NCI-H748 (cell line): ENCODE data around the gene EPN3.

ENCODE experiments used
- DNase-seq: peaks from one replicate; lab custom pipeline; 2025; ENCODE audit not compliant: unreplicated experiment; lab: John Stamatoyannopoulos, UW

EPN3 gene

GRCh38 chr17:50508573-50509460 lies 23.7 kb upstream of the EPN3 start:
- DNase-seq: no peak

- DNase-seq: no peak
Measured at GRCh38 chr17:50511058-50511457, 21.5 kb upstream of the EPN3 start.

GRCh38 chr17:50513495-50513894 lies 19.0 kb upstream of the EPN3 start:
- DNase-seq: no peak

GRCh38 chr17:50514388-50514787 lies 18.1 kb upstream of the EPN3 start:
- no peak for DNase-seq

GRCh38 chr17:50514936-50515702 lies 17.4 kb upstream of the EPN3 start:
- no peak for DNase-seq

GRCh38 chr17:50517011-50517410 lies 15.5 kb upstream of the EPN3 start:
- DNase-seq: no peak

- no peak for DNase-seq
Measured at GRCh38 chr17:50517504-50518383, 14.8 kb upstream of the EPN3 start.

- no peak for DNase-seq
Measured at GRCh38 chr17:50518384-50519023, 14.0 kb upstream of the EPN3 start.

GRCh38 chr17:50519141-50519834 lies 13.2 kb upstream of the EPN3 start:
- no peak for DNase-seq

GRCh38 chr17:50520483-50520882 lies 12.1 kb upstream of the EPN3 start:
- DNase-seq: no peak

- no peak for DNase-seq
Measured at GRCh38 chr17:50521514-50521913, 11.0 kb upstream of the EPN3 start.

- no peak for DNase-seq
Measured at GRCh38 chr17:50522766-50523165, 9.8 kb upstream of the EPN3 start.

GRCh38 chr17:50523208-50523607 lies 9.3 kb upstream of the EPN3 start:
- DNase-seq: no peak

GRCh38 chr17:50524838-50525237 lies 7.7 kb upstream of the EPN3 start:
- no peak for DNase-seq

- no peak for DNase-seq
Measured at GRCh38 chr17:50527155-50527762, 5.3 kb upstream of the EPN3 start.

- no peak for DNase-seq
Measured at GRCh38 chr17:50527949-50528474, 4.5 kb upstream of the EPN3 start.

- no peak for DNase-seq
Measured at GRCh38 chr17:50529849-50530248, 2.7 kb upstream of the EPN3 start.

GRCh38 chr17:50531428-50532025 lies 1.0 kb upstream of the EPN3 start:
- DNase-seq: no peak

- no peak for DNase-seq
Measured at GRCh38 chr17:50533185-50533584, 650 bp downstream of the EPN3 start.
